Mucosa of descending colon (tissue), 3 donors: ENCODE measurements around the gene MTHFD1L. TPM values are rescaled to one million over a fixed set of nuclear protein-coding genes. Genes with fewer than 3 reads are reported as not detected.

ENCODE experiments used
- ATAC-seq: fragments of 200-7000 bp; cut with Tn5 transposase; one replicate; pipeline ENCODE4 v1.9.1; 2020; ENCODE audit warnings: mild to moderate bottlenecking, moderate library complexity
- DNase-seq, 3 donors: peaks; one replicate each; pipeline ENCODE4 v3.0.0-alpha.2; 2020
- H3K36me3 ChIP-seq: fragments of 200-600 bp; one replicate; pipeline ENCODE4 v1.8.0; 2021; ENCODE audit warnings: low read depth, mild to moderate bottlenecking
- H3K4me1 ChIP-seq: fragments of 200-600 bp; one replicate; pipeline ENCODE4 v1.8.0; 2021; ENCODE audit warnings: low read depth, mild to moderate bottlenecking
- H3K4me3 ChIP-seq: fragments of 200-600 bp; one replicate; pipeline ENCODE4 v1.8.0; 2021; ENCODE audit warnings: mild to moderate bottlenecking
- H3K9me3 ChIP-seq: fragments of 200-600 bp; one replicate; pipeline ENCODE4 v1.8.0; 2021; ENCODE audit warnings: mild to moderate bottlenecking
- intact Hi-C, 2 donors: fragments of 100-400 bp; cut with DNase I in 1 of 2; cut with micrococcal nuclease in 1 of 2; formaldehyde crosslinking; loops; one replicate each; pipeline versions ENCODE4 v1.11.0 to v1.11.1; 2022; cut with DNase I, micrococcal nuclease
- total RNA-seq, 3 donors: library from RNA; stranded (reverse); fragmentation: NEBNext Ultra II Directional in 2 of 3; extraction: Animal tissue kit (Norgen Biotek cat#: 25700) in 2 of 3; gene quantifications; one replicate each; pipeline versions ENCODE4 v1.2.1 to v1.2.4, GENCODE V29; 2021 to 2023
- TF ChIP-seq, protein P1 (sequence below): fragments of 200-600 bp; IDR thresholded peaks from one replicate; pipeline ENCODE4 v1.8.0; 2022; ENCODE audit warnings: antibody characterized with exemption, mild to moderate bottlenecking
- donor health status: DM: no; HTN: no; CAD: no; lungs with moderate emphysema.
- donor health status: DM: no; HTN: no; CAD: no.
- donor health status: DM: no; HTN: yes; CAD: no.

MTHFD1L gene
- total RNA-seq, 3 donors from 2014 or later = 7.1 to 11.1 (median 8.9) TPM

DNA sequence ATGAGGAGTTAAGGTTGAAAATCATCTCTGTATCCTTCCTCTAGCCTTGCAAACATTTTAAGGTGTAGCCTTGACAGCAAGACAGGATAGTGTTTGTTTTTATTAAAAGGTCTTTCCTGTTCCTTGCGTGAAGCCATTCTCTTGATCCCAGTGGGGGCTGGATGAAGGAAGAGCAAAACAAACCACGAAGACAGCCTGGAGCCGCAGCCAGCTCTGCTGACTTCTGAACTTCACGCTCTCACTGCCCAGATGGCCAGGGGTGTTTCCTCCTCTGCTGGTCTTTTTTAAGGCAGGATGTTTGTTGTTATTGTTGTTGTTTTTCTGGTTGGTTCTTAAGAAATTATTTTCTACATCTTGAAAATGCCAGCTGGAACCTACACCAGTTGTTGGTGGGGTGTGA lies 156.4 kb downstream of the MTHFD1L start:
- no peaks in the 10 kb centered on the region for H3K9me3 ChIP-seq
- H3K4me1 ChIP-seq = no peaks in the 10 kb centered on the region
- TF ChIP-seq, protein P1, sequence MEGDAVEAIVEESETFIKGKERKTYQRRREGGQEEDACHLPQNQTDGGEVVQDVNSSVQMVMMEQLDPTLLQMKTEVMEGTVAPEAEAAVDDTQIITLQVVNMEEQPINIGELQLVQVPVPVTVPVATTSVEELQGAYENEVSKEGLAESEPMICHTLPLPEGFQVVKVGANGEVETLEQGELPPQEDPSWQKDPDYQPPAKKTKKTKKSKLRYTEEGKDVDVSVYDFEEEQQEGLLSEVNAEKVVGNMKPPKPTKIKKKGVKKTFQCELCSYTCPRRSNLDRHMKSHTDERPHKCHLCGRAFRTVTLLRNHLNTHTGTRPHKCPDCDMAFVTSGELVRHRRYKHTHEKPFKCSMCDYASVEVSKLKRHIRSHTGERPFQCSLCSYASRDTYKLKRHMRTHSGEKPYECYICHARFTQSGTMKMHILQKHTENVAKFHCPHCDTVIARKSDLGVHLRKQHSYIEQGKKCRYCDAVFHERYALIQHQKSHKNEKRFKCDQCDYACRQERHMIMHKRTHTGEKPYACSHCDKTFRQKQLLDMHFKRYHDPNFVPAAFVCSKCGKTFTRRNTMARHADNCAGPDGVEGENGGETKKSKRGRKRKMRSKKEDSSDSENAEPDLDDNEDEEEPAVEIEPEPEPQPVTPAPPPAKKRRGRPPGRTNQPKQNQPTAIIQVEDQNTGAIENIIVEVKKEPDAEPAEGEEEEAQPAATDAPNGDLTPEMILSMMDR = no peak
- intact Hi-C loops = no loop called here
- H3K4me3 ChIP-seq = no peak overlapping the region
- ATAC-seq = no peak
- no peak for DNase-seq
- no peaks in the 10 kb centered on the region for H3K36me3 ChIP-seq

- no peak for DNase-seq
- intact Hi-C loops = no loop called here
- Histone ChIP-seq H3K4me3 (no peak overlapping the region), H3K9me3 (no peaks in the 10 kb centered on the region), H3K36me3 (no peaks in the 10 kb centered on the region), H3K4me1 (no peaks in the 10 kb centered on the region)
- TF ChIP-seq, protein P1 = no peak
- ATAC-seq = no peak
Measured at GRCh38 chr6:151022492-151022891, 157.0 kb downstream of the MTHFD1L start.

GRCh38 chr6:151023342-151023741 lies 157.8 kb downstream of the MTHFD1L start:
- intact Hi-C loops = no loop called here
- DNase-seq (no peak), ATAC-seq (no peak)
- no peaks in the 10 kb centered on the region for H3K36me3 ChIP-seq
- TF ChIP-seq, protein P1 = no peak
- H3K9me3 ChIP-seq = no peaks in the 10 kb centered on the region
- no peaks in the 10 kb centered on the region for H3K4me1 ChIP-seq
- no peak overlapping the region for H3K4me3 ChIP-seq

DNA sequence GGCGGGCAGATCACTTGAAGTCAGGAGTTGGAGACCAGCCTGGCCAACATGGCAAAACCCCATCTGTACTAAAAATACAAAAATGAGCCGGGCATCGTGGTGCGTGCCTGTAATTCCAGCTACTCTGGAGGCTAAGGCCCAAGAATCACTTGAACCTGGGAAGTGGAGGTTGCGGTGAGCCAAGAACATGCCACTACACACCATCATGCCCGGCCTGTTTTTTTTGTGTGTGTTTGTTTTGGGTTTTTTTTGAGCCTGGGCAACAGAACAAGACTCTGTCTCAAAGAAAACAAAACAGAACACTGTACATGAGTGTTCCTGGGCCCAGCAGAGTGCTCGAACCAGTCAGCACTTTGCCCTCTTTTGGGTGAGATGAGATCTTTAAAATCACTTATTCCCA lies 159.1 kb downstream of the MTHFD1L start:
- Histone ChIP-seq H3K4me1 (no peaks in the 10 kb centered on the region), H3K9me3 (no peaks in the 10 kb centered on the region), H3K36me3 (no peaks in the 10 kb centered on the region), H3K4me3 (no peak overlapping the region)
- TF ChIP-seq, protein P1 = no peak
- intact Hi-C loops = no loop called here
- DNase-seq (no peak), ATAC-seq (no peak)

GRCh38 chr6:151025076-151025475 lies 159.6 kb downstream of the MTHFD1L start:
- H3K4me3 ChIP-seq = no peak overlapping the region
- DNase-seq = no peak
- intact Hi-C loops = no loop called here
- no peak for ATAC-seq
- no peaks in the 10 kb centered on the region for H3K4me1 ChIP-seq
- TF ChIP-seq, protein P1 = no peak
- no peaks in the 10 kb centered on the region for H3K36me3 ChIP-seq
- H3K9me3 ChIP-seq = no peaks in the 10 kb centered on the region

DNA sequence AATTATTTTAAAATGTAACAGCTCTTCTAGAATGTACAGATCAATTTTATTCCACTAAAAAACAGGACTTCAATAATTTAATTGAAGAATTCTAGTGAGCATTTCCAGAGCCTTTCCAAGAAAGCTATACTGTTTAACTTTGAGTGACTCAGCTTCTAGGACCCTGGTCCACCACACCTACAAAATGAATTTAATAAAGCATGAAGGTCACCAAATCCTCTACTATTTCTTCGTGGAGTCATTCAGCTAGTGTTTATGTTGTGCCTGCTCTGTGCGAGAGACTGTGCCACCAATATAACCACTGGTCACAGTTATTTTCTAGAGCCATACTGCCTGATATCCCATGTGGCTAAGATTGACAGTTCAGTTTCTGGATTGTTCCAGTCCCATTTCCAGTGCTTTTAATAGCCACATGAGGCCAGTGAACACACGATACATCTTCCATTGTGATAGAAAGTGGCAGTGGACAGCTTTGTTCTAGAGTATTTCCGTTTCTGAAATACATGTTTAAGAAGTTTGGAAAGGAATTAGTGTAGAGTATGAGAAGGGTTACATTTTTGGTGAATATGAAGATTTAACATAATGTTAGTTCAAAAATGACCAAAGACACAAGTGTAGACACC lies 160.7 kb downstream of the MTHFD1L start:
- TF ChIP-seq, protein P1 = no peak
- no peak for ATAC-seq
- intact Hi-C loops = no loop called here
- DNase-seq = no peak
- Histone ChIP-seq H3K9me3 (no peaks in the 10 kb centered on the region), H3K4me3 (no peak overlapping the region), H3K4me1 (no peaks in the 10 kb centered on the region), H3K36me3 (no peaks in the 10 kb centered on the region)
